ENCODE measurements around the gene MRPL32. TPM values are rescaled to one million over a fixed set of nuclear protein-coding genes. Genes with fewer than 3 reads are reported as not detected.

The MRPL32 gene
- total RNA-seq, 2 experiments from 2014 or later, result 67.4 to 71.8 TPM

GRCh38 chr7:42978496-42978895 is 46.3 kb downstream of the MRPL32 start:
- peaks cover 6% of the 10 kb centered on the region for H3K27me3 Mint-ChIP-seq (ENCODE audit: low read depth)
- CTCF ChIA-PET, result no interaction called here
- intact Hi-C loops (cut with micrococcal nuclease), result no loop called here
- H3K36me3 Mint-ChIP-seq (ENCODE audit: low read depth), result no peaks in the 10 kb centered on the region
- no peak for DNase-seq
- H3K9me3 Mint-ChIP-seq, result no peaks in the 10 kb centered on the region
- no peaks in the 10 kb centered on the region for H3K4me1 Mint-ChIP-seq (ENCODE audit: low read depth)
- no peak overlapping the region for H3K27ac Mint-ChIP-seq
- no peak overlapping the region for H3K4me3 Mint-ChIP-seq

DNA sequence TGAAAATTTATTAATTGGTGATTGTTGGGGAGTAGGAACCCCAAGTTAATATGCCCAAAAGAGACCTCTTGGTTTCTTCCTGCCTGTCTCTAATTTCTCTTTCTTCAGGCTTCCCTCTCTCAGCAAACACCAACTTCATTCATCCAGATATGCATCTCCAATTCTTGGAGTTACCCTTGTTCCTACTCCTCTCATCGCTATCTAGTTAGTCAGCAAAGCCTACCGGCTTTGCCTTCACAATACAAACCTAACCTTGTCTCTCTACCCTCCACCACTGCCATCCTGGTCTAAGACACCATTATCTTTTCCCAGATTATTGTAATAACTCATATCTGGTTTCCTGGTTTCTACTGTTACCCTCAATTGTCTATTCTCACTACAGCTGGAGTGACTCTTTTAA is 47.9 kb downstream of the MRPL32 start:
- H3K27me3 Mint-ChIP-seq (ENCODE audit: low read depth), result peaks cover 6% of the 10 kb centered on the region
- no peak overlapping the region for H3K27ac Mint-ChIP-seq
- no peak overlapping the region for H3K4me3 Mint-ChIP-seq
- no peak for DNase-seq
- no peaks in the 10 kb centered on the region for H3K36me3 Mint-ChIP-seq (ENCODE audit: low read depth)
- intact Hi-C loops (cut with micrococcal nuclease), result no loop called here
- no peaks in the 10 kb centered on the region for H3K9me3 Mint-ChIP-seq
- CTCF ChIA-PET, result no interaction called here
- no peaks in the 10 kb centered on the region for H3K4me1 Mint-ChIP-seq (ENCODE audit: low read depth)

DNA sequence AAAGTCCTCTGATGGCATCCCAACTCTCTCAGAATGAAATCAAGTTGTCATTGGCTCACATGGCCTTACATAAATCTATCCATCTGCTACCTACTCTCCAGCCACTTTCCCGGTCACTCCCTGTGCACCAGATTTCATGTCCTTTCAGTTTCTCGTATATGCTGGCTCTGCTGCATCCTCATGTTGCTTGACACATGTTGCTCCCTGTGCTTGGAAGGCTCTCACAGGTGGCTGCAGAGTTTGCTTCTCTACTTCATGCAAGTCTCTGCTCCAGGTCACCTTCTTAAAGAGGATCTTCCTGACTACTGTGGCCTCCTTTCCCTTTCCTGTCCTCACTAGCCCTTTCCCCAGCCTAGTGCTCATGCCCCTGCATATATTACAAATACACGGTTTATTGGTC is 48.3 kb downstream of the MRPL32 start:
- Mint-ChIP-seq H3K36me3 (ENCODE audit: low read depth) (no peaks in the 10 kb centered on the region), H3K27me3 (ENCODE audit: low read depth) (peaks cover 6% of the 10 kb centered on the region), H3K4me1 (ENCODE audit: low read depth) (no peaks in the 10 kb centered on the region), H3K9me3 (no peaks in the 10 kb centered on the region), H3K27ac (no peak overlapping the region), H3K4me3 (no peak overlapping the region)
- intact Hi-C loops (cut with micrococcal nuclease), result no loop called here
- no peak for DNase-seq
- CTCF ChIA-PET, result no interaction called here

- H3K36me3 Mint-ChIP-seq (ENCODE audit: low read depth), result no peaks in the 10 kb centered on the region
- no peaks in the 10 kb centered on the region for H3K9me3 Mint-ChIP-seq
- no peak overlapping the region for H3K4me3 Mint-ChIP-seq
- H3K27me3 Mint-ChIP-seq (ENCODE audit: low read depth), result peaks cover 10% of the 10 kb centered on the region
- H3K4me1 Mint-ChIP-seq (ENCODE audit: low read depth), result no peaks in the 10 kb centered on the region
- CTCF ChIA-PET, result interaction anchor here (0.6 kb wide), 1 partner anchor 15 kb away, joined by 4 read pairs; no protein-coding TSS in a partner anchor
- H3K27ac Mint-ChIP-seq, result no peak overlapping the region
- no peak for DNase-seq
- intact Hi-C loops (cut with micrococcal nuclease), result no loop called here
Measured at GRCh38 chr7:42981601-42982000, 49.4 kb downstream of the MRPL32 start.

DNA sequence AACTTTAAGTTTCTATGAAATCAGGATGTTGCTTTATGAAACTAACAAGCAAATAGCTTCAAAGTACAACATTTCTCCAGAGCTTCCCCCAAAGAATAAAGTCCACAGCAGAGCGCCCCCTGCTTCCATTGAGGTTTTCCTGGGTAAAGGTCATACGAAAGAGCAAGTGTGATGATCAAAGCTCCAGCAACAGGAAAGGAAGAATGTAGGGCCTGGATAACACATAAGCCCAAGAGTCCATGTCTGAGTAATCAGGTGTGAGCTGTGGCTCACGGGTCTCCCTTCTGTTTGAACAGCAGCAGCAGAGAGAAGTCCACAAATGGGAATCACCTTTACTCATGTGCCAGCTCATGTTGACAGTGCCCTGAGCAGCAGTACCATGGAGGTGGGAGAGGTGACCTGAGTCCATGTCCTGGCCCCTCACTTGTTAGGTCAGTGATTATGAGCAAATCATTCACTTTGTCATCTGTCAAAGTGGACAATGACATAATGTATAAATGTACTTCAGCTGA is 50.5 kb downstream of the MRPL32 start:
- H3K36me3 Mint-ChIP-seq (ENCODE audit: low read depth), result no peaks in the 10 kb centered on the region
- CTCF ChIA-PET, result no interaction called here
- intact Hi-C loops (cut with micrococcal nuclease), result no loop called here
- H3K9me3 Mint-ChIP-seq, result no peaks in the 10 kb centered on the region
- DNase-seq, result no peak
- peaks cover 14% of the 10 kb centered on the region for H3K27me3 Mint-ChIP-seq (ENCODE audit: low read depth)
- no peak overlapping the region for H3K27ac Mint-ChIP-seq
- H3K4me1 Mint-ChIP-seq (ENCODE audit: low read depth), result no peaks in the 10 kb centered on the region
- H3K4me3 Mint-ChIP-seq, result no peak overlapping the region

GRCh38 chr7:42984137-42984536 is 52.0 kb downstream of the MRPL32 start:
- no peak for DNase-seq
- intact Hi-C loops (cut with micrococcal nuclease), result no loop called here
- Mint-ChIP-seq H3K9me3 (no peaks in the 10 kb centered on the region), H3K4me1 (ENCODE audit: low read depth) (no peaks in the 10 kb centered on the region), H3K4me3 (no peak overlapping the region), H3K27me3 (ENCODE audit: low read depth) (peaks cover 11% of the 10 kb centered on the region), H3K27ac (no peak overlapping the region), H3K36me3 (ENCODE audit: low read depth) (no peaks in the 10 kb centered on the region)
- CTCF ChIA-PET, result no interaction called here

GRCh38 chr7:42986213-42986612 is 54.0 kb downstream of the MRPL32 start:
- Mint-ChIP-seq H3K4me1 (ENCODE audit: low read depth) (no peaks in the 10 kb centered on the region), H3K4me3 (no peak overlapping the region), H3K36me3 (ENCODE audit: low read depth) (no peaks in the 10 kb centered on the region), H3K27ac (no peak overlapping the region), H3K27me3 (ENCODE audit: low read depth) (peaks cover 8% of the 10 kb centered on the region), H3K9me3 (no peaks in the 10 kb centered on the region)
- CTCF ChIA-PET, result no interaction called here
- no peak for DNase-seq
- intact Hi-C loops (cut with micrococcal nuclease), result no loop called here

DNA sequence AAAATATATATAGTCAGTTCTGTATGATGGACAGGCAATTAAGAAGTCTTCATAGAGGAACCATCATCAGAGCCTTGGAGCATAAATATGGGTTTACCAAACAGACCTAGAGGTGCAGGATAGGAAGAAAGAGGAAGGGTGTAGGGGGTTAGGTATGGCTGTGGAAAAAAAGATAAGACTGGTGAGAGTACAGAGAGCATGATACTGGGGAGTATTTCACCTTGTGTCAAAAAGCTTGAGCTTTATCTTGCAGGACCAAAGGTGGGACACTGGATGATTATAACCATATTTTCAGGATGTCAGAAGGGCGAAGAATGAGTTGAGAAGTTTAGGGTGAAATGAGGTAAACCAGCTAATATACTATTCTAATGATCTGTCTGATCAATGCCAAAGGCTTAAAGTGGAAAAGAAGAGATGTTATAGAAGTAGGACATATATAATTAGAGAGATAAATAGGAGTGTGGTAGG is 54.6 kb downstream of the MRPL32 start:
- no peak for DNase-seq
- H3K4me1 Mint-ChIP-seq (ENCODE audit: low read depth), result no peaks in the 10 kb centered on the region
- no peaks in the 10 kb centered on the region for H3K9me3 Mint-ChIP-seq
- H3K36me3 Mint-ChIP-seq (ENCODE audit: low read depth), result no peaks in the 10 kb centered on the region
- no peak overlapping the region for H3K27ac Mint-ChIP-seq
- intact Hi-C loops (cut with micrococcal nuclease), result no loop called here
- peaks cover 8% of the 10 kb centered on the region for H3K27me3 Mint-ChIP-seq (ENCODE audit: low read depth)
- CTCF ChIA-PET, result no interaction called here
- no peak overlapping the region for H3K4me3 Mint-ChIP-seq

Other genes starting within 250 kb of the MRPL32 start
- 1 to 10 TPM in 1 of 2 experiments, under 1 TPM in 1; 0.93 to 2.0 TPM for gene C7orf25, start 20.3 kb upstream of the MRPL32 start, total RNA-seq
- 100 to 1,000 TPM; 199 to 221 TPM for gene PSMA2, start 202 bp upstream of the MRPL32 start, total RNA-seq
- gene HECW1, start 180.3 kb downstream of the MRPL32 start, total RNA-seq, result not detected

All from activated naive CD4-positive, alpha-beta T cell treated with anti-CD3 and anti-CD28 coated beads for 36 hours (primary cell).